EL (cell line): ENCODE data around the gene ZNF223.

ENCODE experiments used
- DNase-seq: peaks from one replicate; pipeline ENCODE4 v3.0.0-alpha.2; 2016

The ZNF223 gene

DNA sequence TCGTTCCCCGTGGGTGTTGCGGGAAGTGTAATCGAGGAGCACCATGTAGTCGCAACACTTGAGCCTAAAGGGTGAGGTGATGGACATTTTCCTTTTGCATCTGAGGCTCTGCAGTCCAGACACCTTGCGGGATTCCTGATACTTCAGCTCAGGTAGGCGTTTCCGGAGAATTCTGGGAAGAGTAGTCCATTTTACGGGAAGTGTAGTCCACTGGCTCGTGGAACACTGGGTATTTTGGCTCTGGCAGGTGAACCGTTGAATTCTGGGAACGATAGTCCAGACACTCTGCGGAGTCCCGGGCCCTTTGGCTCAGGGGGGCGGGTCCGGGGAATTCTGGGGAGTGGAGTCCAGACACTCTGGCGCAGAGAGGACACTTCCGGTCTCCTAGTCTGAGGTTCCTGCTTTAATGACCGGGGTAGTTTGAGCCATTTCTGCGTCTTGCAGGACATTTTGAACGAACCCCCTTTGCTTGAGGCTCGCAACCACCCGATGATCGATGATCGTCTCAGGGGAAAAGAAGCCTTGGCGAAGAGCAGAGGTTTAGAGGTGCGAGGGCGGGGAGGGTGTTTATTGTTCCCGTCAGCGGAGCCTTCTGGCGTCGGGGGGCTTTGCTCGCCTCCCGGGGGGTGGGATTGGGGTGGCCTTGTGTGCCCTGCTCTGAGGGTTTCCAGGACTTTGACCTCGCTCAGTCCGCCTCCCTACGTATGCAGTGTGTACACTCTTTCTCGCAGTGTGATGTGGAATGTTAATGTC is at the start of gene ZNF223:
Gene ZNF223 (plus strand): TSS at position 387 of the 753 bp plus-strand sequence. CDS start 3,141 bp downstream, outside the sequence.
- DNase-seq: peak; percentile 94

DNA sequence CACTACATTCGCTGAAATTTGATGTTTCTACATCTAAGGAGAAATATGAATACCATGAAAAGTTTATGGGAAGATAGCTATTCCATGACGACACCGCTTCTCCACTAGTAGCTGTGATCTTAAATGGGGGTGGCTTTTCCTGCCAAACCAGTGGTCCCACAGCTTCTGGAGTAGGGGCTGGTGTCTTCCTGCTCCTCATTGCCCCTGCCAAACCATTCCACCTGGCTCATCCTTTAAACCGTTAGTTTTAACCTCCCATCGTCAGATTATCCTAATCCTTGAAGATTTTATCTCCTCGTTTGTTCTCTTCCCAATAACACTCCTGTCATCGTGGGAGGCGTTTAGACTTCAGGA is 49.6 kb upstream of the ZNF223 start:
- no peak for DNase-seq

- peak; percentile 96 for DNase-seq
These were observed 49.0 kb upstream of the ZNF223 start, which contains the start of gene ZNF230 for GRCh38 chr19:44002566-44003460. Gene ZNF230, plus strand, starts transcription at chr19:44002957. Its CDS starts 4,122 bp downstream, at chr19:44007079.

DNA sequence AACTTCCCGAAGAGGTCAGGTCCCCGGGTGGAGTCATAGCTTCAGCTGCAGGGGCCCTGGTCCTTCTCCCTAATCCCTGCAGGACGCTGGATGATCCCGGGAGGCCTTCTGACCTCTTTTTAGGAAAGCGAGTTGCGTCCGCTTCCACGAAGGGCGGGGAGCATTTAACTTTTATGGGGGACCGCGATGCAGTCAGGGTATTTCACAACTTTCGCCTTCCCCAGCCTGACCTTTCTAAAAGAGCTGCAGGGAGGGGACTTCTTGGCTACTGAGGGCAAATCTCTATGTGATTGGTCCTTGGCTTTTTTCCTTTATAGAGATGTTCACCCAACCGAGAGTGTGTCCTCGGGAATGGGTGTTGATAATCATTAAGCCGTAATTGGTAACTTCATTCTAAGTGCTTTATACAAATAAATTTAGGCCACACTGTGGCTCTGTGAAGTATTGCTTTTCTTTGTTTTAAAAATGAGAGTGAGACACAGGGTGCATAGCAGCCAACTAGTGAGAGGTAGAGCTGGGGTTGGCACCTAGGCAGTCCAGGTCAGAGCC is 48.3 kb upstream of the ZNF223 start:
- peak; percentile 32 for DNase-seq

DNA sequence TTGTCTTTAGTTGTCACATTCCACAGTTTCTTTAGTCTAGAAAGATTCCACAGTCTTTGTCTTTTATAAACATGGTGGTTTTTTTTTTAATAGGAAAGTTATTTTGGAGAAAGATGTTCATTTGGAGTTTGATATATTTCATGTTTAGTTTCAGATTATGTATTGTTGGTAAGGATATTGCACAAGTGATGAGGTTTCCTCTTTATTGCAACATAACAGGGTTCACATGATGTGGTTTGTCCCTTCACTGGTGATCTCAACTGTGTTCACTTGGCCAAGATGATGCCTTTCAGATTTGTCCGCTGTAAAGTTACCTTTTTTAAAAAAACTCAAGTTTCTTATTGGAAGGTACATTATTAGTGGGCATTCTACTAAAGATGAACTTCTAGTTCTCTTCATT is 45.9 kb upstream of the ZNF223 start:
- DNase-seq: no peak

- DNase-seq: no peak
These were observed 44.4 kb upstream of the ZNF223 start for GRCh38 chr19:44007473-44007872.

DNA sequence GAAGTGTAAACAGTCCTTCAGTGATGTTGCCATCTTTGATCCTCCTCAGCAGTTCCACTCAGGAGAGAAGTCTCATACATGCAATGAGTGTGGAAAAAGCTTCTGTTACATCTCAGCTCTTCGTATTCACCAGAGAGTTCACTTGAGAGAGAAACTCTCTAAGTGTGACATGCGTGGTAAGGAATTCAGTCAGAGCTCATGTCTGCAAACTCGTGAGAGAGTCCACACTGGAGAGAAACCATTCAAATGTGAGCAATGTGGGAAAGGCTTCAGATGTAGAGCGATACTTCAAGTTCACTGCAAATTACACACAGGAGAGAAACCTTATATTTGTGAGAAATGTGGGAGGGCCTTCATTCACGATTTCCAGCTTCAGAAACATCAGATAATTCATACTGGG is 41.4 kb upstream of the ZNF223 start:
- DNase-seq: no peak

DNA sequence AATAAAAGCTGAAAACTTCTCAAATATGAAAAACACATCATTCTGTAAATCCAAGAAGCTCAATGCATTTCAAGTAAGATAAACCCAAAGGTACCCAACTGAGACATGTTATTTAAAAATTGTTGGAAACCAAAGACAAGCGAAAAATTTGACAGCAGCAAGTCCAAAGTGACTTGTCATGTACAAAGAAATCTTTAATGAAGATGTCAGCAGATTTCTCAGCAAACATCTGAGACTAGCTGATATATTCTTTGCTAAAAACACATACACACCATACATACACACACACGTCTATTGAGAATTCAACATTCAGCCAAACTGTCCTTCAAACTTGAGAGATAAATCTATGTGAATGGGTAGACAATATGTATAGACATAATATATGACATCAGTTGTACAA is 32.3 kb upstream of the ZNF223 start:
- no peak for DNase-seq

- DNase-seq: no peak
These were observed 30.6 kb upstream of the ZNF223 start for GRCh38 chr19:44021221-44021620.

- no peak for DNase-seq
These were observed 27.0 kb upstream of the ZNF223 start for GRCh38 chr19:44024900-44025216.

DNA sequence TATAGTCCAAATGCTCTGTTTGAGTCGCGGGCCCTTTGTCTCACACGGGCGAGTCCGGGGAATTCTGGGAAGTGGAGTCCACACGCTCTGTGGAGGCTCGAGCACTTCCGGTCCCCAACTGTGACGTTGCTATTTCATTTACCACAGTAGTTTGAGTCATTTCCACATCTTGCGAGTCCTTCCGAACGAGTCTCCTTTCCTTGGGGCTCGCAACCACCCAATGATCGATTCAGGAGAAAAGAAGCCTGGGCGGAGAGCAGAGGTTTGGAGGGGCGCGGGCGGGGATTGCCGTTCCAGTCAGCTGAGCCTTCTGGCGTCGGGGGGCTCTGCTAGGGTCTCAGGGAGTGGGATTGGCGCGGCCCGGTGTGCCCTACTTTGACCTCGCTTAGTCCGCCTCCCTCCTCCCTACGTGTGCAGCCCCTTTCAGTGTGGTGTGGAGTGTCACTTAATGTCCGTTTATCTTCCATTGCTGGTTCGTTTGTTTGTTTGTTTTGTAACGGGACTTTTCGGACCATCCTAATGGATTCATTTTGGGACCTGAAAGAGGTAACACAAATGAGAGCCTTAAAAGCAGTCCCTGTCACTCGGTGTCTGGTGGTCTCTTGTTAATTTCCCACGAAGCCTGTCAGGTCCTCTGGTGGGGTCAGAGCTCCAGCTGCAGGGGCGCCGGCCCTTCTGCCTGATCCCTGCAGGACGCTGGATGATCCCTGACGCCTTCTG is 26.5 kb upstream of the ZNF223 start, which contains the start of gene ZNF222:
Gene ZNF222 (plus strand): TSS at position 163 of the 720 bp plus-strand sequence. CDS start 58 bp downstream, at position 221.
- DNase-seq: peak; percentile 91

DNA sequence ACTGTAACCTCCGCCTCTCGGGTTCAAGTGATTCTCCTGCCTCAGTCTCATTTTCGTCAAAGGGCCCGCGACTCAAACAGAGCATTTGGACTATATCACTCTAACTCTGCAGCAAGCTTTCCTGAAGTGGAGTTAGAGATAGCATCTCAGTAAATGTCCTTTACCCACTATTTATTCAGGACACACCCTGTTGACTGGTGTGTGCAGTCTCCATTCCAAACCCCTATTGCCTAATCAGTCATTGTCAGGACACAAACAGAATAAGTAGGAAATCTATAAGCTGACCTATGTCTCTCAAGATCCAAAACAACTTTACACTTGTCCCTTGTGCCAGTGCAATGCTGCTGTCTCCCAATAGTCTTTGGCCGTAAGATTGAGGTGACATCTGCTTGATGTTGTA is 25.2 kb upstream of the ZNF223 start:
- no peak for DNase-seq

DNA sequence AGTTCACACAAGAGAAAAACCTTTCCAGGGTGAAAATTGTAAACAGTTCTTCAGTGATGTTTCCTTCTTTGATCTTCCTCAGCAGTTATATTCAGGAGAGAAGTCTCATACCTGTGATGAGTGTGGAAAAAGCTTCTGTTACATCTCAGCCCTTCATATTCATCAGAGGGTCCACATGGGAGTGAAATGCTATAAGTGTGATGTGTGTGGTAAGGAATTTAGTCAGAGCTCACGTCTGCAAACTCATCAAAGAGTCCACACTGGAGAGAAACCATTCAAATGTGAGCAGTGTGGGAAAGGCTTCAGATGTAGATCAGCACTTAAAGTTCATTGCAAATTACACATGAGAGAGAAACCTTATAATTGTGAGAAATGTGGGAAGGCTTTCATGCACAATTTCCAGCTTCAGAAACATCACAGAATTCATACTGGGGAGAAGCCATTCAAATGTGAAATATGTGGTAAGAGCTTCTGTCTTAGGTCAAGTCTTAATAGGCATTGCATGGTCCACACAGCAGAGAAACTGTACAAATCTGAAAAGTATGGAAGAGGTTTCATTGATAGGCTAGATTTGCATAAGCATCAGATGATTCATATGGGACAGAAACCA is 19.7 kb upstream of the ZNF223 start:
- no peak for DNase-seq

DNA sequence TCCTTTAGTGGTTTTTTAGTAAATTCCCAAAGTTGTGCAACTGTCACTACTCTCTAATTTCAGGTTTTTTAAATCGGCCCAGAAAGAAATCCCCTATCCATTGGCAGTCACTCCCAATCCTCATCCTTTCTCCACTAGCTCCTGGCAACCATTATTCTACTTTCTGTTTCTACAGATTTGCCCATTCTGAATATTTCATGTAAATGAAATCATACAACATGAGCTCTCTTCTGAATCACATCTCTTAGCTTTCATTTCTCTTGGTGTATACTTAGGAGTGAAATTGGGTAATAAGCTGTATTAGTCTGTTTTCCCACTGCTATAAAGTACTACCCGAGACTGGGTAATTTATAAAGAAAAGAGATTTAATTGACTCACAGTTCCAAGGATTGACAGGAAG is 9.7 kb upstream of the ZNF223 start:
- no peak for DNase-seq

DNA sequence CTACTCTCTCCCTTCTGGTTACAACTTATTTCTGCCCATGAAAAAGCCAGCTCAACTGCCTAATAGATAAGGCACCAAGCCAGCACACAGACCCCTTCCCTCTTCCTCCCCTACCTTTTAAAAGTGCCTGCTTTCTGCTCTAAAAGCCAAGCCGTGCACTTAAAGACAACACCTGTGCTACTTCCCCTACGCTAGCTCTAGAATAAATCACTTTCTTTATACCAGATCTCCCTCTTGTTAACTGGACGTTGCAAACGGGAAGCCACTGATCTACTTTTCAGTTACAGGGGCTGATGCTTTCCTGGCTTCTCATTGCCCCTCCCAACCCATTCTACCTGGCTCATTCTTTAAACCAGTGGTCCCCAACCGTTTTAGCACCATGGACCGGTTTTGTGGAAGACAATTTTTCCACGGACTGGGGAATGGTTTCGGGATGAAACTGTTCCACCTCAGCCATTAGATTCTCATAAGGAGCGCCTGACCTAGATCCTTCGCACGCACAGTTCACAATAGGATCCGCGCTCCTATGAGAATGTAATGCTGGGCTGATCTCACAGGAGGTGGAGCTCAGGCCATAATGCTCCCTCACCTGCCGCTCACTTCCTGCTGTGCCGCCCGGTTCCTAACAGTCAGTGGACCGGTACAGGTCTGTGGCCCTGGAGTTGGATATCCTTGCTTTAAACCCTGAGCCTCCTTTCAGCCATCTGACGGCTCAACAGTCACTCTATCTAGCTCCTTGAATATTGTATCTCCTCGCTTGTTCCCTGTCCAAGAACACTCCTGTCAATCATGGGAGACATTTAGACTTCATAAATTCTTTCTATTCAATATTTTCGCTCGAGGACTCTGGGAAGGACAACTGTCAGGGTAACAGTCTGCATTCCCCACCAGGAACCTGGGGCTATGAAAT is 841 bp upstream of the ZNF223 start:
- peak; percentile 6 for DNase-seq

GRCh38 chr19:44055870-44056269 is 4.0 kb downstream of the ZNF223 start:
- no peak for DNase-seq

GRCh38 chr19:44059229-44059628 is 7.4 kb downstream of the ZNF223 start:
- DNase-seq: no peak

- DNase-seq: no peak
These were observed 9.2 kb downstream of the ZNF223 start for GRCh38 chr19:44061038-44061437.

- no peak for DNase-seq
These were observed 14.5 kb downstream of the ZNF223 start for GRCh38 chr19:44066305-44066704.

- no peak for DNase-seq
These were observed 17.6 kb downstream of the ZNF223 start for GRCh38 chr19:44069415-44069814.

GRCh38 chr19:44071824-44072542 is 20.1 kb downstream of the ZNF223 start, which contains the start of gene ZNF284:
Gene ZNF284, plus strand, starts transcription at chr19:44072159. Its CDS starts 4,231 bp downstream, at chr19:44076390.
- peak; percentile 94 for DNase-seq
